OCI-LY3 (cell line): Measurements from ENCODE around the gene DHX15.

Experiments
- H2AFZ ChIP-seq: fragments of 200-600, 300-600 bp; shearing (Covaris generic); 2 replicates; pipeline ENCODE4 v1.6.0; 2014; ENCODE audit warnings: antibody characterized with exemption, low read depth, low read length
- H3K27ac ChIP-seq: fragments of 200-600, 300-600 bp; sonication (generic); 2 replicates; pipeline ENCODE4 v1.5.1; 2014; ENCODE audit warnings: mild to moderate bottlenecking, low read length, moderate library complexity, mixed read lengths
- H3K27me3 ChIP-seq: fragments of 200-600, 300-600 bp; sonication (generic); 2 replicates; pipeline ENCODE4 v1.6.1; 2014; ENCODE audit warnings: low read depth, low read length, mixed read lengths
- H3K36me3 ChIP-seq: fragments of 200-600, 300-600 bp; sonication (generic); replicated peaks from 2 replicates; pipeline ENCODE3; 2014; ENCODE audit warnings: low read depth, low read length, mixed read lengths
- H3K4me1 ChIP-seq: fragments of 300-600, 200-600 bp; sonication (generic); 2 replicates; pipeline ENCODE4 v1.6.1; 2014; ENCODE audit warnings: low read length, mixed read lengths
- H3K4me2 ChIP-seq: fragments of 200-600, 300-600 bp; sonication (generic); 2 replicates; pipeline ENCODE4 v1.6.1; 2014; ENCODE audit warnings: low read length, mixed read lengths
- H3K4me3 ChIP-seq: fragments of 300-600, 200-600 bp; sonication (generic); 2 replicates; pipeline ENCODE4 v1.5.1; 2014; ENCODE audit warnings: antibody characterized with exemption, mild to moderate bottlenecking, low read length, moderate library complexity
- H3K79me2 ChIP-seq: fragments of 300-600, 200-600 bp; shearing (Covaris generic); 2 replicates; pipeline ENCODE4 v1.6.1; 2014; ENCODE audit warnings: mild to moderate bottlenecking, low read length, mixed read lengths
- H3K9ac ChIP-seq: fragments of 300-600, 200-600 bp; shearing (Covaris generic); 2 replicates; pipeline ENCODE4 v1.6.0; 2014; ENCODE audit warnings: mild to moderate bottlenecking, low read length, moderate library complexity
- H3K9me3 ChIP-seq: fragments of 200-600, 300-600 bp; shearing (Covaris generic); 2 replicates; pipeline ENCODE4 v1.6.1; 2014; ENCODE audit warnings: low read length, mixed read lengths; ENCODE audit not compliant: insufficient read depth
- H4K20me1 ChIP-seq: fragments of 200-600, 300-600 bp; sonication (generic); 2 replicates; pipeline ENCODE4 v1.6.1; 2016; ENCODE audit warnings: low read length, mixed read lengths; ENCODE audit not compliant: insufficient read depth
- CTCF ChIP-seq: fragments of 200-600, 300-600 bp; sonication (generic); IDR thresholded peaks from 2 replicates; pipeline ENCODE4 v1.5.1; 2014; ENCODE audit warnings: antibody characterized with exemption, low read length, low read depth
- EZH2phosphoT487 ChIP-seq: fragments of 200-600 bp; shearing (Covaris generic); IDR thresholded peaks from 2 replicates; pipeline ENCODE4 v1.6.1; 2018; ENCODE audit warnings: antibody characterized with exemption, mixed run types, low read depth

Gene DHX15

GRCh38 chr4:24482871-24483270 is 101.5 kb downstream of the DHX15 start:
- H4K20me1 ChIP-seq, result no peaks in the 10 kb centered on the region
- TF ChIP-seq EZH2phosphoT487, result no peak
- no peak for TF ChIP-seq CTCF
- H3K4me3 ChIP-seq, result no peak overlapping the region
- no peak overlapping the region for H2AFZ ChIP-seq
- no peak overlapping the region for H3K27ac ChIP-seq
- H3K36me3 ChIP-seq, result no peaks in the 10 kb centered on the region
- no peak overlapping the region for H3K9ac ChIP-seq
- H3K4me1 ChIP-seq, result no peaks in the 10 kb centered on the region
- H3K27me3 ChIP-seq, result peaks cover 7% of the 10 kb centered on the region
- H3K4me2 ChIP-seq, result no peak overlapping the region
- no peaks in the 10 kb centered on the region for H3K79me2 ChIP-seq
- no peaks in the 10 kb centered on the region for H3K9me3 ChIP-seq

GRCh38 chr4:24477919-24478318 is 106.4 kb downstream of the DHX15 start:
- Histone ChIP-seq H3K4me1 (0 out of 2 replicates have a peak, but pooled peaks cover 5% of the 10 kb centered on the region), H2AFZ (no peak overlapping the region), H3K4me3 (no peak overlapping the region), H3K36me3 (no peaks in the 10 kb centered on the region), H3K9ac (no peak overlapping the region), H4K20me1 (no peaks in the 10 kb centered on the region), H3K27ac (no peak overlapping the region), H3K27me3 (peaks cover 4% of the 10 kb centered on the region), H3K4me2 (no peak overlapping the region), H3K79me2 (no peaks in the 10 kb centered on the region), H3K9me3 (no peaks in the 10 kb centered on the region)
- no peak for TF ChIP-seq EZH2phosphoT487
- TF ChIP-seq CTCF, result no peak
